AG08395 (cell line): Measurements from ENCODE around the gene OTUD7B.

Experiments used
- DNase-seq: peaks from one replicate; pipeline ENCODE4 v3.0.0; 2012; ENCODE audit warnings: mixed read lengths, low spot score

OTUD7B gene

DNA sequence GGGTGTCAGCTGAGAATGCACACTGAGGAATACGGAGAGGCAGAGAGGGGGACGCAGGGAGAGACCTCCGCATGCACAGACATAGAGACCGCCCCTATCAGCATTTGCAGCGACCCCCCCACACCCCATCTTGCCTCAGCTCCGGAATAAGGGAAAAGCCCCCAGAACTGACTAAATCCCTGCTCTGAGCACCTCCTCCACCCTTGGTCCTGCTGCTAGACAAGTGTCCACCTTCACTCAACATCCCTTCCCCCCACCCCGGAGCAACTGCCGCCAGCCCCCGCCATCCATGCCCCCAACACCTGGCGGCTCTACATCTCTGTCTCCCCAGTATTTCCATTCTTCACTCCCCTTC, 93.7 kb downstream of the OTUD7B start:
- DNase-seq: no peak

DNA sequence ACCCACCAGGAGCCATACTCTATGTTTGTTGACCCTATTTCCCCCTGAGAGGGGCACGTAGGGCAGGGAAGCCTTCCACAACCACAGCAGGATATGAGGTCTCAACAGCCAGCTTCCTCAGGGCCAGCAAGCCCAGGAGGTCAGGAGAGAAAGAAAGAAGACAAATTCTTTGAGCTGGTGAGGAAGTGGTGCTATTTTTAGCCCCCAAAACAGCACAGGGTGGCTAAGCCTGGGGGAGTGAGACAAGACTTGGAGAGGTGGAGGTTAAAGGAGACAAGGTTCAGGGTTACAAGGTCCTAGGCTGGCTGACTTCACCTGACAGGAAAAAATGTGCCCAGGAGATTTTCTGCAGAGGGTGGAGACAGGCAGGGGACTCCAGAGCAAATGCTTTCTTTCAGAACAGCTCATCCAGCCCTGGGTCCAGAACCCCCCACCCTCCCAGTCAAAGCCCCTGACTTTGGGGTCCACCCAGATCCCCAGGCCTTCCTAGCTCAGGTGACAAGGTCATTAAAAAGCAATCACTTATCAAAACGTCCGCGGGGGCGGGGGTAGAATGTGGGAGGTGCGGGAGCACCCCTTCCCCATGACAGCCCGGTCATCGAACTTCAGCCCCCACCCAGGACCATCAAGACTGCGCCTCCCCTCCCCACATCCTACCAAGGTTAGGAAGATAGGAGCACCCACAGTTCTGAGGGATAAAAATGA, 94.2 kb downstream of the OTUD7B start:
- DNase-seq: no peak

DNA sequence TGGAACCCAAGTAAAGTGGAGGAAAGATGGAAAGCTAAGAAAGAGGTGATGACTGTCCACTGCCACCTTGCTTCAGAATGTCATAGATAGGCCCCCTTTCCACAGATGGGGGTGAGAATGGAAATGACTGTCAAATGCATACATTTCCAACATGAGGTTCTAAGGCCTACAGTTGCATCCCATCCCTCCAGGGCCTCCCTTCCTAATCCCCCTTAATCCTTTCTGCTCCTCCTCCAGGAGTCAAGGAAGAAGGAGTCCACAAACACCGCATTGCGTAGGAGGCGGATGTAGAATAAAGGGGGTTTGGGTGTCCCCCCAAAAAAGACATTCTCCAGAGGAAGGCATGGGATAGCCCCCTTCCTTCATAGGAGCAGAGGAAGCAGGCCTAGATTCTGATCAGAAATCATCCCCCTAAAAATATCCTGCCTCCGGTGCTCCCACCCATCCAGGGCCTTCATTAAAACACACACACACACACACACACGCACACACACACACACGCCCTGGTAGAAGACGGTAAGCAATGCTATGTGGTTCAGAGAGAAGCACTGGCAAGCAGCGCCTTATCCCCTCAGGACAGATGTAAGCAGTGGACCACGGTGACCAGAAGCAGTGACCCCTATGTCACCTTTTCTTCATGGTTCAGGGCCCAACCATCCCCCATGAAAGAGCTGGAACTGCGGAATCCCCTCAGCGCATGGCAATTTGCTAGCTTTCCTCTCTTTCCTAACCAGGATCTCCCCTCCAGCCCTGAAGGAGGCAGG, 94.9 kb downstream of the OTUD7B start:
- DNase-seq: no peak

DNA sequence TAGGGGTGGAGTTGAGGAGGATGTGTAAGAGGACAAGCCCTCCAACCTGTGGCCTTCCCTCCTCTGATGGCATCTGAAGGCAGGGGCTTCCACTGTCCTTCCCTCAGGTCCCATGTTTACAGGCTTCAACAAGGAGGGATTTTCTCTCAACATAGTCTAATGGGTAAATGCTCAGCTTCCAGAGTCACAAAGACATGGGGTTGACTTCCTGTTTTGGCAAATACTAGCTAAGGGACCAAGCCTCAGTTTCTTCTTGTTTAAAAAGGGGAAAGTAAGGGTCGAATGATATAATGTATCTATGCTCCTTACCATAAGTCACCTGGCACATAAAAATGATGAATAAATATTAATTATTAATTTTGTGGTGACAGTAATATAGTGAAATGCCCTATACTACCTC, 96.0 kb downstream of the OTUD7B start:
- no peak for DNase-seq

DNA sequence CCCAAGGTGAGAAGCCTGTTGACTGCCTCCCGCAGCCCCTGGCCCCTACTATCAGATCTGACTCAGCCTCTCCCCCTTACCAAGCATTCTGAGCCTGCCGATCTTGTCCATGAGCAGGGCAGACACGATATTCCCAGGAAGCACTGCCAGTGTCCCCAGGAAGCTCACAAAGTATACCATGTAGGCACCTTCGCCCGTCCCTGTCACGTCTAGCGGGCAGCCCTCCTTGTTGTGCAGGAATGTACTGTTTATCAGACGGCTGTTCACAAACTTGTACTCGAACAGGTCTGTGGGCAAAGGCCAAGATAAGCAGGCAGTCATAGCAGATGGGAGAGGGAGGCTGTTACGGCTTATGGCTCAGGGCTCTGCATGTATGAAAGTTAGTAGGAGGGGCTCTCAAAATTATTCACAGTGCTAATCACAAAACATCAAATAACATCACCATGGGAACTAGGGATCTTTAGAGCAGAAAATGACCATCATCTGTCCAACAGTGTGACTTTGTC, 103.9 kb downstream of the OTUD7B start:
- no peak for DNase-seq

DNA sequence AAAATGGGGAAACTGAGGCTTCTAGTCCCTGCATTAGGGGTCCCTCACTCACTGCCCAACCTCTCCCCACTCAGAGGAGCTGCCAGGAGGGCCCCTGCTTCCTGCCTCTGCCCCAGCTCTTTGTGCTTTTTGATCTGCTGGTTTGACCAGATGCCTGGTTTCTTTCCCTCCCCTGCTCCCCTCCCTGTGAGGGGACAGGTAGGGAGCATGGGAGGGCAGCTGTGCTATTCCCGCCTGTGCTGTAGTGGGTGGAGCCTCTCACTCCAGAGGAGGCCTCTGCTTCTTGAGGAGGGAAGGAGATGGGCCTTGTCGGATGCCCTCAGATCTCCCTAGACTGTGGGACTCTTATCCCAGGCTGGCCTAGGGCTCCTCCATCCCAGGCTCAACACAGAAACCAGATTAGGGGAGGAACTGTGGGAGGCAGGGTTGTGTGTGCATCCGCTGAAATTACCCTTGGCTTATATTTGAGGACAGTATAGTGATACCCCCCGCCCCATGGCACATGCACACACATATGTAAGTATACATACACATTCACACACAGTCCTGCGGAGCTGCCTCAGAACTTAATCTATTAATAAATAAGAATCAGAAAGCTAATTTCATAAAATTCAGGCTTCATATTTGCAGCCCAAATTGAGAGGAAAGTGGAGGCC, 106.6 kb downstream of the OTUD7B start:
- DNase-seq: no peak

DNA sequence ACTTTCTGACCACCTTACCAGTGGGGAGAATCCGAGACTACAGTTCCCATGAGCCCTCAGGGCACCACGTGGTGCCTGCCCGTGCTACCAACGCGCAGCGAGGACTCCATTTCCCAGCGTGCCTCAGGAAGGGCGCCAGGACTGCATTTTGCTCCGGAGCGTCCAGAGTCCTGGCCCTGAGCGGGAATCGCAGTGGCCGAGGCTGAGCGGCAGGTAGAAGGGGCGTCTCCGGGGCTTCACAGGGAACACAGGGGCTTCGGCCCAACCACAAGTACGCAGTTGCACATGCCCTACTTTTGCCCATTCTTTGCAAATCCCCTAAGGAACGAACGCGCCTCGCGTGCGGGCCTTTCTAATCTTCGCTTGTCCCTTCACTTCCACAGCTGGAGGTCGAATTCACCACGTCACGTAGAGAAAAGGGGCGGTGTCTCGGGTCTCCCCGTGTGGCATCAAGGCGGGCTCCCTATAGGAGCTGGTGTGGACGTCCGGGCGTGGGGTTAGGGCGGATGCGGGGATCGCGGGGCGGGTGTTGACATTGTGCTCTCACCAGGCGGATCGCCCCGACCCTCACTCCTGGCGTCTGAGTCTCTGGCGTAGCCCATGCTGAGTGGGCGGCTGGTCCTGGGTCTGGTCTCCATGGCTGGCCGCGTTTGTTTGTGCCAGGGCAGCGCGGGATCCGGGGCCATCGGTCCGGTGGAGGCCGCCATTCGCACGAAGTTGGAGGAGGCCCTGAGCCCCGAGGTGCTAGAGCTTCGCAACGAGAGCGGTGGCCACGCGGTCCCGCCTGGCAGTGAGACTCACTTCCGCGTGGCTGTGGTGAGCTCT, 110.9 kb downstream of the OTUD7B start, which contains the start of gene BOLA1:
BOLA1 (plus strand) TSS at position 109 of the 825 bp plus-strand sequence; CDS start at position 601, 492 bp downstream.
- DNase-seq: peak; percentile 97

DNA sequence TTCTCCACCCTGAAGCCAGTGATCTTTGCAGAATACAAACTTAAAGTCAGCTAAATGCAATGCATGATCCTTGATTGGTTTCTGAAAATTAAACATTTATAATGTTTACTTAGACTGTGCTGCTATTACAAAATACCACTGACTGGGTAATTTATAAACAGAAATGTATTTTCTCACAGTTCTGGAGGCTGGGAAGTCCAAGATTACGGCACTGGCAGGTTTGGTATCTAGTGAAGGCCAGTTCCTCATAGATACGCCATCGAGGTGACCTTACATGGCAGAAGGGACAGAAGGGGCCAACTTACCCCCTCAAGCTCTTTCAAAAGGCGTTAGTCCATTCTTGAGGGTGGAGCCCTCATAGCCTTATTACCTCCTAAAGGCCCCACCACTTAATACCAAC, 114.0 kb downstream of the OTUD7B start:
- no peak for DNase-seq

DNA sequence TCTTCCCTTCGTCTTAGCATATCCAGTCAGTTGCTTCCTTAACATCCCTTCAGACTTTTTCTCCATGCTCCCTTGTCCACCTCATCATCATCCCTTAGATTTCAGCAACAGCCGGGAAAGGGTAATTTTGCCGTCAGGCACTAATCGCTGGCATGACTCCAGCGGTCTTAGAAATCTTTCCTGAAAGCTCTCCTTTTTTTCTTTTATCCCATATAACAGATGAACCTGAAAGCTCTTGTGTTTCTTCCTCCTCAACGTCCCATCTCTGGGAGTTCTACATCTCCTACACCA, 121.6 kb downstream of the OTUD7B start:
- no peak for DNase-seq

DNA sequence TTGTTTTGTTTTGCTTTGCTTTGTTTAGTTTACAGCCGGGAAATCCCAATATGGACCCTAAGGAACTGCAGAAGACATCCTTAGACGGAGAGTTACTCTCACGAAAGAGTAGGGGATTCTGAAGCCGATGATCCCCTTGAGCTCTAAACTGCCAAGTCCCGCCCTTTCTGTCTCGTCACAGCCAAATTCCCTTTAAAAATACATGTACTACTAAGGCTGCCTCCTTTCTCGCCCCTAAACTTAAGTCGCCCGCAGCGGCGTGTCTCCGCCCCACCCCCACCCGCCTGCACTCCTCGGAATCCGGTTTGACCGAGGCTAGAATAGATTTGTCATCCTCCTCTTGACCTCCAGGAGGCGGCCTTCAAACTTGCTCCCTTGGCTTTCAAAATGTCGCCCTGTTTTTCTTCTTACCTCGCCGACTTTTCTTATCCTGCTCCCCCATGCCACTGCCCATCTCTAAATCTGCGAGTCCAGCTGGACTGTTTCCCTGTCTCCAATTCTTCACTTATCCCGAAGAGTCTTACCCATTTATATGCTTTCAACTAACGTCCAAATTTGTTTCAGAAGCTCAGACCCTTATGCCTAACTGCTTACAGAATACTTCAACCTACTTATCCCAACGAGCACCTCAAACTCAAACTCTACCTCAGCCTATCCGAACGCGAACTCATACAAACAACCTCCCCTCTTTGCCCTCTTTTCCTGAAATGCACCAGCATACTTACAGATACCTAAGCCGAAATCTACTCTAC, 122.1 kb downstream of the OTUD7B start:
- DNase-seq: peak; percentile 78
